HepG2 (cell line): ENCODE measurements around the gene LHFPL2. TPM values are rescaled to one million over a fixed set of nuclear protein-coding genes. Genes with fewer than 3 reads are reported as not detected.

Source experiments
- ATAC-seq: fragments of 200-7000 bp; cut with Tn5 transposase; 3 replicates; pipeline ENCODE4 v1.9.1; 2020; ENCODE audit warnings: mild to moderate bottlenecking, moderate library complexity
- BruUV-seq: library from RNA; stranded (reverse); fragments of 400-500 nt; replicated peaks from 2 replicates; lab custom pipeline; 2021; lab: Mats Ljungman, UMichigan
- CTCF ChIA-PET: fragments of 300-600 bp; formaldehyde crosslinking; extraction: SDS; loops from one replicate; lab custom pipeline; 2021; ENCODE audit warnings: low total read pairs, inconsistent platforms, low intra/inter-chr PET ratio; lab: Yijun Ruan, JAX
- POLR2A ChIA-PET: fragments of 350-600 bp; sonication (Branson Sonifier 250); formaldehyde crosslinking; loops from one replicate; lab custom pipeline; 2020; ENCODE audit warnings: antibody characterized with exemption, inconsistent platforms; lab: Yijun Ruan, JAX
- DNase-seq: peaks from one replicate; pipeline ENCODE4 v3.0.0-alpha.2; 2015; ENCODE audit warnings: low spot score
- FAIRE-seq: peaks from 3 replicates; lab custom pipeline; 2011; peaks lifted over from hg19 to GRCh38; lab: Jason Lieb, UNC
- H2AFZ ChIP-seq: one replicate; pipeline ENCODE4 v1.6.1; 2011; ENCODE audit warnings: low read length, inconsistent platforms
- H3K27ac ChIP-seq: fragments of 300-600 bp; 3 replicates; pipeline ENCODE4 v1.8.0; 2011; ENCODE audit warnings: mixed run types, mild to moderate bottlenecking, mixed read lengths, low read length, inconsistent platforms; ENCODE audit not compliant: insufficient read depth; ENCODE audit errors: extremely low read length
- H3K27me3 ChIP-seq, 2 experiments: fragments of 200-600 bp in 1 of 2; 2 replicates in 1 of 2; 3 replicates in 1 of 2; pipeline versions ENCODE4 v1.6.0 to v1.8.0; 2011; ENCODE audit warnings: low read length in 2 of 2, mild to moderate bottlenecking in 2 of 2, moderate library complexity in 2 of 2, inconsistent platforms in 1 of 2; ENCODE audit not compliant: insufficient read depth in 2 of 2, control insufficient read depth in 1 of 2
- H3K36me3 ChIP-seq, 2 experiments: fragments of 200-600 bp in 1 of 2; replicated peaks in 1 of 2; 2 replicates in 1 of 2; 3 replicates in 1 of 2; pipeline versions ENCODE4 v1.5.1 to v1.8.0; 2011; ENCODE audit warnings: low read length in 2 of 2, inconsistent platforms in 1 of 2; ENCODE audit not compliant: insufficient read depth in 2 of 2, control insufficient read depth in 1 of 2
- H3K4me1 ChIP-seq: 2 replicates; pipeline ENCODE4 v1.5.1; 2012; ENCODE audit warnings: low read length, inconsistent platforms; ENCODE audit not compliant: insufficient read depth
- H3K4me2 ChIP-seq: 2 replicates; pipeline ENCODE4 v1.6.0; 2011; ENCODE audit warnings: low read depth, low read length, inconsistent platforms
- H3K4me3 ChIP-seq, 3 experiments: fragments of 200-600 bp in 1 of 3; sonication (generic), shearing (Covaris generic) in 1 of 3; replicated peaks in 1 of 3; 2 replicates each; pipeline ENCODE4 v1.5.1; 2011 to 2016; ENCODE audit warnings: low read length in 3 of 3, inconsistent platforms in 2 of 3, low read depth in 2 of 3, mild to moderate bottlenecking in 2 of 3, control low read depth in 1 of 3, mixed read lengths in 1 of 3; ENCODE audit not compliant: insufficient read depth in 1 of 3
- H3K79me2 ChIP-seq: one replicate; pipeline ENCODE4 v1.6.1; 2011; ENCODE audit warnings: low read length, inconsistent platforms; ENCODE audit not compliant: insufficient read depth
- H3K9ac ChIP-seq: 2 replicates; pipeline ENCODE4 v1.6.0; 2011; ENCODE audit warnings: mild to moderate bottlenecking, low read depth, low read length, inconsistent platforms; ENCODE audit not compliant: insufficient read depth
- H3K9me3 ChIP-seq: 2 replicates; pipeline ENCODE4 v1.5.1; 2012; ENCODE audit warnings: mild to moderate bottlenecking, low read length
- H4K20me1 ChIP-seq: 2 replicates; pipeline ENCODE4 v1.6.0; 2011; ENCODE audit warnings: inconsistent platforms, mild to moderate bottlenecking, low read length, moderate library complexity; ENCODE audit not compliant: insufficient read depth
- ISL2 ChIP-seq: sonication (generic); formaldehyde crosslinking; IDR thresholded peaks from 2 replicates; pipeline ENCODE4 v1.5.0; 2020; ENCODE audit warnings: missing genetic modification reagents
- NFIC ChIP-seq: IDR thresholded peaks from 2 replicates; pipeline ENCODE4 v1.6.1; 2012; ENCODE audit warnings: mild to moderate bottlenecking, low read length, inconsistent platforms
- PAX8 ChIP-seq: sonication (generic); formaldehyde crosslinking; IDR thresholded peaks from 2 replicates; pipeline ENCODE4 v1.8.0; 2022; ENCODE audit warnings: mild to moderate bottlenecking, missing genetic modification reagents, borderline replicate concordance
- PCBP1 ChIP-seq: fragments of 200-400 bp; formaldehyde crosslinking; IDR thresholded peaks from 2 replicates; pipeline ENCODE4 v1.6.1; 2017; ENCODE audit warnings: mild to moderate bottlenecking, low read depth, low read length, borderline replicate concordance
- REPIN1 ChIP-seq: sonication (generic); formaldehyde crosslinking; IDR thresholded peaks from 2 replicates; pipeline ENCODE4 v1.8.0; 2022; ENCODE audit warnings: missing genetic modification reagents, low read depth, mild to moderate bottlenecking, borderline replicate concordance
- RFX1 ChIP-seq: fragments of 450-650 bp; IDR thresholded peaks from 2 replicates; pipeline ENCODE4 v1.6.1; 2017
- RFX3 ChIP-seq: IDR thresholded peaks from 2 replicates; pipeline ENCODE4 v1.6.1; 2016; ENCODE audit warnings: missing biosample characterization, missing genetic modification reagents
- RFX5 ChIP-seq: IDR thresholded peaks from 2 replicates; pipeline ENCODE4 v1.6.1; 2011; ENCODE audit warnings: low read depth, low read length, improper control_type of control experiment
- RFXANK ChIP-seq: IDR thresholded peaks from 2 replicates; pipeline ENCODE4 v1.6.1; 2016
- ZFAT ChIP-seq: sonication (generic); formaldehyde crosslinking; conservative IDR thresholded peaks from 2 replicates; pipeline ENCODE4 v1.8.1; 2023; ENCODE audit warnings: missing genetic modification reagents, inconsistent platforms
- ZNF607 ChIP-seq: sonication (generic); formaldehyde crosslinking; IDR thresholded peaks from 2 replicates; pipeline ENCODE4 v1.5.1; 2020; ENCODE audit warnings: missing genetic modification reagents, mild to moderate bottlenecking, borderline replicate concordance
- ZNF777 ChIP-seq: sonication (generic); formaldehyde crosslinking; IDR thresholded peaks from 2 replicates; pipeline ENCODE4 v1.4.0; 2020; ENCODE audit warnings: missing genetic modification reagents
- ZNF788 ChIP-seq: sonication (generic); formaldehyde crosslinking; IDR thresholded peaks from 2 replicates; pipeline ENCODE4 v1.5.0; 2020; ENCODE audit warnings: mild to moderate bottlenecking, missing genetic modification reagents, borderline replicate concordance
- WGBS: methylation state at CpG from one replicate; pipeline ENCODE4 v1.1.6; 2017; ENCODE audit warnings: low lambda C conversion rate; 5-methylcytosine and 5-hydroxymethylcytosine counted together
- in situ Hi-C: cut with HindIII; loops from 2 replicates; pipeline ENCODE4 v1.10.0; 2017; ENCODE audit warnings: low pct_unique_long_range_greater_than_20kb; ENCODE audit not compliant: extremely low pct_ligation_motif_present
- intact Hi-C: fragments of 100-400 bp; cut with micrococcal nuclease; formaldehyde crosslinking; loops from one replicate; pipeline ENCODE4 v1.10.0; 2022; ENCODE audit not compliant: unreplicated experiment
- polyA plus RNA-seq, 8 experiments: library from polyadenylated mRNA; depleted of rRNA in 3 of 8; stranded (reverse) in 7 of 8; unstranded in 1 of 8; fragments of >200 nt; fragmentation: Illumina TruSeq in 4 of 8; extraction: Trizol in 4 of 8; gene quantifications; 2 replicates each; pipeline versions ENCODE4 v1.2.1 to v1.2.3, GENCODE V29; 2011 to 2016; ENCODE audit warnings: low read depth in 4 of 8, missing spikeins in 1 of 8, mixed read lengths in 1 of 8; ENCODE audit not compliant: insufficient read depth in 1 of 8
- total RNA-seq, 5 experiments: library from RNA; depleted of rRNA; stranded (reverse); fragments of >200 nt; fragmentation: Illumina TruSeq; extraction: Trizol; gene quantifications; 2 replicates each; pipeline ENCODE4 v1.2.3, GENCODE V29; 2016; ENCODE audit warnings: low read depth in 1 of 5
- TF ChIP-seq, protein P1 (sequence below): sonication (generic); formaldehyde crosslinking; IDR thresholded peaks from 2 replicates; pipeline ENCODE4 v1.8.0; 2023; ENCODE audit warnings: mild to moderate bottlenecking, missing genetic modification reagents
- TF ChIP-seq, protein P2 (sequence below): sonication (generic); formaldehyde crosslinking; conservative IDR thresholded peaks from 2 replicates; pipeline ENCODE4 v1.4.0; 2020; ENCODE audit warnings: missing genetic modification reagents
- TF ChIP-seq, protein P3 (sequence below): sonication (generic); formaldehyde crosslinking; IDR thresholded peaks from 2 replicates; pipeline ENCODE4 v1.5.1; 2020; ENCODE audit warnings: missing genetic modification reagents, mild to moderate bottlenecking, borderline replicate concordance
- TF ChIP-seq, protein P4 (sequence below): sonication (generic); formaldehyde crosslinking; IDR thresholded peaks from 2 replicates; pipeline ENCODE4 v1.8.1; 2022; ENCODE audit warnings: mild to moderate bottlenecking, missing genetic modification reagents

Gene LHFPL2
- total and polyA plus RNA-seq, 2 of the 13 experiments (the other 11 are each of a cell fraction or from before 2014, with no cell fraction given), result 6.0 to 20.0 TPM

DNA sequence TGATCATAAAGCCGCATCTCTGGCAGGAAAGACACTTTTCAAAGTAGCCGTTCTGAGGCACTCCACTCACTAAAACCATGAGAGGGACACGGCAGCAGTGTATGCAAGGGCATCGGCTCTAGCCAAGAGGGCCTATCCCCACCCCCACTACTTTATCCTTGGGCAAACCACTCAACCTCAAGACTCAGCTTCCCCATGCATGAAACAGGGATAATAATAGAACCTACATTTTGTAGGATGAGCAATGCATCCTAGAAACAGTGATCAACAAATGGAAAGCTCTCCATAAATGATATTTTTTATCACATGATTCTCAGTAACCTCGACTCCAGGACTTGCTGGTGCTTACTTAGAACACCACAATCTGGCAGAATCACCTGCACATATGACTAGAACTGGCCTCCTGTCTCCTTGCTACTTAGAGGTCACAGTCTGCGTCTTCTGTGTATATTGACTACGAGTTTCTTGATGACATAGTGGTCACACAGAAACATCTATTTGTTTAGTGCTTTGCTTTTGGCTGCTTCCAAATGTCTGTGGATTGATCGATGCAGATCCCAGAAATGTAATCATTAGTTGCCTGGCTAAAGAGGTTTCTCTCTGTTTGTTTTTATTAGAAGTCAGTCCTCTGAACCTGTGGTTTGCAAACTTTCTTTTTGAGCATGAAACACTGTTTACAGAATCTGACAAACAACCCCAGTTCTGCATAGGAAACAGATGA, 102.1 kb downstream of the LHFPL2 start:
- CTCF ChIA-PET, result no interaction called here
- Histone ChIP-seq H4K20me1 (peaks cover 12% of the 10 kb centered on the region; the same call in 1 of the 2 replicates), H3K9me3 (no peaks in the 10 kb centered on the region), H3K27ac (no peak overlapping the region), H3K4me2 (no peak overlapping the region), H3K79me2 (peaks cover 3% of the 10 kb centered on the region), H3K4me1 (peaks cover 22% of the 10 kb centered on the region), H3K36me3 (peaks cover 4 to 12% of the 10 kb centered on the region in 2 experiments; a peak in 3 of 5 replicates), H2AFZ (no peak overlapping the region), H3K27me3 (no peaks in the 10 kb centered on the region), H3K9ac (no peak overlapping the region), H3K4me3 (no peak overlapping the region)
- DNase-seq (peak; percentile 49), ATAC-seq (peak; percentile 84), FAIRE-seq (peak; percentile 30)
- in situ Hi-C loops, result no loop called here
- POLR2A ChIA-PET, result no interaction called here
- 56% methylated on average over 8 of the region's 8 CpGs for WGBS
- no TSS peak for BruUV-seq
- intact Hi-C loops, result loop anchor here (5.0 kb wide), 1 partner anchor 101 kb away; the partner anchor contains the start of gene LHFPL2
- TF ChIP-seq RFX3 (CRISPR knock-in tag) (peak; percentile 11; the same call in 1 of the 2 replicates), RFXANK (CRISPR knock-in tag) (no peak), REPIN1 (CRISPR knock-in tag) (no peak; the same call in 1 of the 2 replicates), RFX1 (no peak), PAX8 (CRISPR knock-in tag) (no peak), ZFAT (no peak), ZNF788 (CRISPR knock-in tag) (no peak), ZNF607 (CRISPR knock-in tag) (peak; percentile 57; the same call in 1 of the 2 replicates), PCBP1 (no peak), ZNF777 (CRISPR knock-in tag) (no peak), ISL2 (peak; percentile 94), NFIC (peak; percentile 95; the same call in 1 of the 2 replicates), RFX5 (peak; percentile 59; the same call in 1 of the 2 replicates)
- TF ChIP-seq, protein P1, sequence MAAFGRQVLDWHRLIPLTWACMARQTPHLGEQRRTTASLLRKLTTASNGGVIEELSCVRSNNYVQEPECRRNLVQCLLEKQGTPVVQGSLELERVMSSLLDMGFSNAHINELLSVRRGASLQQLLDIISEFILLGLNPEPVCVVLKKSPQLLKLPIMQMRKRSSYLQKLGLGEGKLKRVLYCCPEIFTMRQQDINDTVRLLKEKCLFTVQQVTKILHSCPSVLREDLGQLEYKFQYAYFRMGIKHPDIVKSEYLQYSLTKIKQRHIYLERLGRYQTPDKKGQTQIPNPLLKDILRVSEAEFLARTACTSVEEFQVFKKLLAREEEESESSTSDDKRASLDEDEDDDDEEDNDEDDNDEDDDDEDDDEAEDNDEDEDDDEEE (CRISPR knock-in tag), result no peak
- TF ChIP-seq, protein P2, sequence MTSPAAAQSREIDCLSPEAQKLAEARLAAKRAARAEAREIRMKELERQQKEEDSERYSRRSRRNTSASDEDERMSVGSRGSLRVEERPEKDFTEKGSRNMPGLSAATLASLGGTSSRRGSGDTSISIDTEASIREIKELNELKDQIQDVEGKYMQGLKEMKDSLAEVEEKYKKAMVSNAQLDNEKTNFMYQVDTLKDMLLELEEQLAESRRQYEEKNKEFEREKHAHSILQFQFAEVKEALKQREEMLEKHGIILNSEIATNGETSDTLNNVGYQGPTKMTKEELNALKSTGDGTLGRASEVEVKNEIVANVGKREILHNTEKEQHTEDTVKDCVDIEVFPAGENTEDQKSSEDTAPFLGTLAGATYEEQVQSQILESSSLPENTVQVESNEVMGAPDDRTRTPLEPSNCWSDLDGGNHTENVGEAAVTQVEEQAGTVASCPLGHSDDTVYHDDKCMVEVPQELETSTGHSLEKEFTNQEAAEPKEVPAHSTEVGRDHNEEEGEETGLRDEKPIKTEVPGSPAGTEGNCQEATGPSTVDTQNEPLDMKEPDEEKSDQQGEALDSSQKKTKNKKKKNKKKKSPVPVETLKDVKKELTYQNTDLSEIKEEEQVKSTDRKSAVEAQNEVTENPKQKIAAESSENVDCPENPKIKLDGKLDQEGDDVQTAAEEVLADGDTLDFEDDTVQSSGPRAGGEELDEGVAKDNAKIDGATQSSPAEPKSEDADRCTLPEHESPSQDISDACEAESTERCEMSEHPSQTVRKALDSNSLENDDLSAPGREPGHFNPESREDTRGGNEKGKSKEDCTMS (CRISPR knock-in tag), result no peak
- TF ChIP-seq, protein P3, sequence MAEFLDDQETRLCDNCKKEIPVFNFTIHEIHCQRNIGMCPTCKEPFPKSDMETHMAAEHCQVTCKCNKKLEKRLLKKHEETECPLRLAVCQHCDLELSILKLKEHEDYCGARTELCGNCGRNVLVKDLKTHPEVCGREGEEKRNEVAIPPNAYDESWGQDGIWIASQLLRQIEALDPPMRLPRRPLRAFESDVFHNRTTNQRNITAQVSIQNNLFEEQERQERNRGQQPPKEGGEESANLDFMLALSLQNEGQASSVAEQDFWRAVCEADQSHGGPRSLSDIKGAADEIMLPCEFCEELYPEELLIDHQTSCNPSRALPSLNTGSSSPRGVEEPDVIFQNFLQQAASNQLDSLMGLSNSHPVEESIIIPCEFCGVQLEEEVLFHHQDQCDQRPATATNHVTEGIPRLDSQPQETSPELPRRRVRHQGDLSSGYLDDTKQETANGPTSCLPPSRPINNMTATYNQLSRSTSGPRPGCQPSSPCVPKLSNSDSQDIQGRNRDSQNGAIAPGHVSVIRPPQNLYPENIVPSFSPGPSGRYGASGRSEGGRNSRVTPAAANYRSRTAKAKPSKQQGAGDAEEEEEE (CRISPR knock-in tag), result no peak
- TF ChIP-seq, protein P4, sequence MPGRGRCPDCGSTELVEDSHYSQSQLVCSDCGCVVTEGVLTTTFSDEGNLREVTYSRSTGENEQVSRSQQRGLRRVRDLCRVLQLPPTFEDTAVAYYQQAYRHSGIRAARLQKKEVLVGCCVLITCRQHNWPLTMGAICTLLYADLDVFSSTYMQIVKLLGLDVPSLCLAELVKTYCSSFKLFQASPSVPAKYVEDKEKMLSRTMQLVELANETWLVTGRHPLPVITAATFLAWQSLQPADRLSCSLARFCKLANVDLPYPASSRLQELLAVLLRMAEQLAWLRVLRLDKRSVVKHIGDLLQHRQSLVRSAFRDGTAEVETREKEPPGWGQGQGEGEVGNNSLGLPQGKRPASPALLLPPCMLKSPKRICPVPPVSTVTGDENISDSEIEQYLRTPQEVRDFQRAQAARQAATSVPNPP (CRISPR knock-in tag), result no peak
